ENCODE measurements around the gene CYTH1. TPM values are rescaled to one million over a fixed set of nuclear protein-coding genes. Genes with fewer than 3 reads are reported as not detected.

CYTH1 gene
- total and polyA plus RNA-seq, 7 experiments from 2014 or later, result 297 to 452 (median 418) TPM

DNA sequence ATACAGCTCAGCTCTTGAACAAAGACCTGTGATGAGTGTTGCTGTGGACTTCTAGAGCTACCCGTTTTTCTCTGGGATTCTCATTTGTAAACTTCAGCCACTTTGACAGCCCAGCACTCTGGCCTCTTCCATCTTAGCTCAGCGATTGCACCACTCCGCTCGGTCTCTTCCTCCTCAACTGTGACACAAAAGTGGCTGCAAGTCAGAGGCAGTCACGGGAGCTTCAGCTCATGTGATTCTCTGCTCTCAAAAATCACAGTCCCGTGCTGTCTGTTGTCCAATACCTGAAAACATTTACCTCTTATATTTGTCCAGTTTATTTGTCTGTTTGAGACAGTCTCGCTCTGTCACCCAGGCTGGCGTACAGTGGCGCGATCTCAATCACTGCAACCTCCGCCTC lies 129.2 kb downstream of the CYTH1 start:
- Mint-ChIP-seq H3K4me1 (peaks cover 0 to 9% (median 0%) of the 10 kb centered on the region in 7 donors), H3K9me3 (peaks cover 0 to 13% (median 2%) of the 10 kb centered on the region in 11 donors), H3K27ac (no peak overlapping the region), H3K36me3 (peaks cover 0 to 15% (median 6%) of the 10 kb centered on the region in 5 donors), H3K27me3 (no peaks in the 10 kb centered on the region), H3K4me3 (no peak overlapping the region)
- H3K27me3 ChIP-seq (ENCODE audit: control insufficient read depth in 2 of 2, insufficient read depth in 2 of 2, low read length in 2 of 2), result no peaks in the 10 kb centered on the region
- no peaks in the 10 kb centered on the region for H3K9me3 ChIP-seq (ENCODE audit: control insufficient read depth in 2 of 3, low read length in 3 of 3)
- H3K4me3 ChIP-seq (ENCODE audit: low read length), result no peak overlapping the region
- peak; percentile 78 for ATAC-seq
- H3K4me1 ChIP-seq (ENCODE audit: control insufficient read depth in 2 of 2, insufficient read depth in 2 of 2, low read length in 2 of 2), result no peaks in the 10 kb centered on the region
- H3K27ac ChIP-seq (ENCODE audit: low read depth, low read length), result no peak overlapping the region
- ChIA-PET POLR2A (no interaction called here), CTCF (interaction anchor here (0.6 kb wide), 1 partner anchor 44 kb away, joined by 3 read pairs; no protein-coding TSS in a partner anchor)
- no peaks in the 10 kb centered on the region for H3K36me3 ChIP-seq (ENCODE audit: control insufficient read depth in 2 of 3, insufficient read depth in 3 of 3, low read length in 3 of 3)
- no peak for DNase-seq
- intact Hi-C loops (cut with micrococcal nuclease), result no loop called here

- H3K4me3 ChIP-seq (ENCODE audit: low read length), result no peak overlapping the region
- no peaks in the 10 kb centered on the region for H3K9me3 ChIP-seq (ENCODE audit: control insufficient read depth in 2 of 3, low read length in 3 of 3)
- Mint-ChIP-seq H3K9me3 (peaks cover 0 to 20% (median 2%) of the 10 kb centered on the region in 11 donors), H3K27me3 (peaks cover 0 to 3% (median 0%) of the 10 kb centered on the region in 5 donors), H3K27ac (no peak overlapping the region), H3K36me3 (peaks cover 0 to 22% (median 7%) of the 10 kb centered on the region in 5 donors), H3K4me3 (no peak overlapping the region), H3K4me1 (peaks cover 0 to 9% (median 0%) of the 10 kb centered on the region in 7 donors)
- no peak for ATAC-seq
- no peaks in the 10 kb centered on the region for H3K36me3 ChIP-seq (ENCODE audit: control insufficient read depth in 2 of 3, insufficient read depth in 3 of 3, low read length in 3 of 3)
- H3K27me3 ChIP-seq (ENCODE audit: control insufficient read depth in 2 of 2, insufficient read depth in 2 of 2, low read length in 2 of 2), result no peaks in the 10 kb centered on the region
- ChIA-PET POLR2A (no interaction called here), CTCF (interaction anchor here (0.9 kb wide), 1 partner anchor 145 kb away, joined by 3 read pairs; no protein-coding TSS in a partner anchor)
- no peak for DNase-seq
- intact Hi-C loops (cut with micrococcal nuclease), result no loop called here
- peaks cover 0 to under 1% of the 10 kb centered on the region in 2 donors for H3K4me1 ChIP-seq (ENCODE audit: control insufficient read depth in 2 of 2, insufficient read depth in 2 of 2, low read length in 2 of 2)
- H3K27ac ChIP-seq (ENCODE audit: low read depth, low read length), result no peak overlapping the region
Observed at GRCh38 chr17:78652024-78652423, 130.0 kb downstream of the CYTH1 start.

DNA sequence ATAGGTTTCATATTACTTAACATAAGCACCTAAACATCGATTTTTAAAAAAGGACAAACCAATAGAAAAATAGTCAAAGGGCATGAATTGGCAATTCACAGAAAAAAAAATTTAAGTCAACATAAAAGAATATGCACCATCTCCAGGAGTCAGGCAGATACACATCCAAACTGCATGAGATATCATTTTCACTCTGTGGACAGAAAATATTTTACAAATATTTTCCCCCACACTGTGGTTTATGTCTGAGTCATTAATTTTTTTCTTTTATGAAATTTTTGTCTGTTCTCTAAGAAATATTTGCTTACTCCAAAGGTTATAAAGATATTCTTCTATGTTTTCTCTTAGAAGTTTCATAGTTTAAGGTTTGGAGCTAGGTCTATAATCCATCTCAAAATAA lies 130.5 kb downstream of the CYTH1 start:
- ATAC-seq, result no peak
- peaks cover 0 to 5% (median 0%) of the 10 kb centered on the region in 5 donors for H3K27me3 Mint-ChIP-seq
- Histone ChIP-seq H3K27ac (ENCODE audit: low read depth, low read length) (no peak overlapping the region), H3K9me3 (ENCODE audit: control insufficient read depth in 2 of 3, low read length in 3 of 3) (no peaks in the 10 kb centered on the region), H3K4me1 (ENCODE audit: control insufficient read depth in 2 of 2, insufficient read depth in 2 of 2, low read length in 2 of 2) (peaks cover 0 to 6% of the 10 kb centered on the region in 2 donors), H3K36me3 (ENCODE audit: control insufficient read depth in 2 of 3, insufficient read depth in 3 of 3, low read length in 3 of 3) (no peaks in the 10 kb centered on the region), H3K4me3 (ENCODE audit: low read length) (no peak overlapping the region), H3K27me3 (ENCODE audit: control insufficient read depth in 2 of 2, insufficient read depth in 2 of 2, low read length in 2 of 2) (no peaks in the 10 kb centered on the region)
- intact Hi-C loops (cut with micrococcal nuclease), result no loop called here
- H3K4me1 Mint-ChIP-seq, result peaks cover 0 to 9% (median 0%) of the 10 kb centered on the region in 7 donors
- CTCF ChIA-PET, result interaction anchor here (0.9 kb wide), 1 partner anchor 145 kb away, joined by 3 read pairs; no protein-coding TSS in a partner anchor
- H3K9me3 Mint-ChIP-seq, result peaks cover 0 to 20% (median 2%) of the 10 kb centered on the region in 11 donors
- POLR2A ChIA-PET, result no interaction called here
- DNase-seq, result no peak
- H3K27ac Mint-ChIP-seq, result no peak overlapping the region
- peaks cover 0 to 24% (median 7%) of the 10 kb centered on the region in 5 donors for H3K36me3 Mint-ChIP-seq
- no peak overlapping the region for H3K4me3 Mint-ChIP-seq

GRCh38 chr17:78650093-78650715 lies 131.9 kb downstream of the CYTH1 start:
- intact Hi-C loops (cut with micrococcal nuclease), result no loop called here
- no peak for DNase-seq
- H3K36me3 Mint-ChIP-seq, result peaks cover 0 to 29% (median 8%) of the 10 kb centered on the region in 5 donors
- peaks cover 0 to 5% (median 0%) of the 10 kb centered on the region in 5 donors for H3K27me3 Mint-ChIP-seq
- no peak overlapping the region for H3K27ac ChIP-seq (ENCODE audit: low read depth, low read length)
- H3K4me3 ChIP-seq (ENCODE audit: low read length), result no peak overlapping the region
- H3K4me1 ChIP-seq (ENCODE audit: control insufficient read depth in 2 of 2, insufficient read depth in 2 of 2, low read length in 2 of 2), result peaks cover 0 to 16% of the 10 kb centered on the region in 2 donors
- H3K9me3 ChIP-seq (ENCODE audit: control insufficient read depth in 2 of 3, low read length in 3 of 3), result no peaks in the 10 kb centered on the region
- no peak for ATAC-seq
- ChIA-PET POLR2A (interaction anchor here (0.6 kb wide), 2 partner anchors 83 to 181 kb away, joined by 3 read pairs; no protein-coding TSS in a partner anchor), CTCF (no interaction called here)
- H3K9me3 Mint-ChIP-seq, result peaks cover 0 to 25% (median 2%) of the 10 kb centered on the region in 11 donors
- no peaks in the 10 kb centered on the region for H3K27me3 ChIP-seq (ENCODE audit: control insufficient read depth in 2 of 2, insufficient read depth in 2 of 2, low read length in 2 of 2)
- peaks cover 10 to 21% (median 12%) of the 10 kb centered on the region in 7 donors for H3K4me1 Mint-ChIP-seq
- no peak overlapping the region for H3K4me3 Mint-ChIP-seq
- no peaks in the 10 kb centered on the region for H3K36me3 ChIP-seq (ENCODE audit: control insufficient read depth in 2 of 3, insufficient read depth in 3 of 3, low read length in 3 of 3)
- no peak overlapping the region for H3K27ac Mint-ChIP-seq

- H3K9me3 ChIP-seq (ENCODE audit: control insufficient read depth in 2 of 3, low read length in 3 of 3), result no peaks in the 10 kb centered on the region
- H3K36me3 ChIP-seq (ENCODE audit: control insufficient read depth in 2 of 3, insufficient read depth in 3 of 3, low read length in 3 of 3), result no peaks in the 10 kb centered on the region
- H3K9me3 Mint-ChIP-seq, result peaks cover 0 to 25% (median 2%) of the 10 kb centered on the region in 11 donors
- DNase-seq (no peak), ATAC-seq (no peak)
- H3K4me3 Mint-ChIP-seq, result no peak overlapping the region
- no peak overlapping the region for H3K27ac Mint-ChIP-seq
- peaks cover 0 to 16% of the 10 kb centered on the region in 2 donors for H3K4me1 ChIP-seq (ENCODE audit: control insufficient read depth in 2 of 2, insufficient read depth in 2 of 2, low read length in 2 of 2)
- intact Hi-C loops (cut with micrococcal nuclease), result no loop called here
- ChIA-PET POLR2A (no interaction called here), CTCF (interaction anchor here (1.5 kb wide), 1 partner anchor 60 kb away, joined by 4 read pairs; no protein-coding TSS in a partner anchor)
- H3K4me1 Mint-ChIP-seq, result peaks cover 10 to 13% (median 12%) of the 10 kb centered on the region in 7 donors
- H3K27me3 Mint-ChIP-seq, result peaks cover 0 to 5% (median 0%) of the 10 kb centered on the region in 5 donors
- H3K27ac ChIP-seq (ENCODE audit: low read depth, low read length), result no peak overlapping the region
- H3K27me3 ChIP-seq (ENCODE audit: control insufficient read depth in 2 of 2, insufficient read depth in 2 of 2, low read length in 2 of 2), result no peaks in the 10 kb centered on the region
- H3K4me3 ChIP-seq (ENCODE audit: low read length), result no peak overlapping the region
- peaks cover 0 to 26% (median 8%) of the 10 kb centered on the region in 5 donors for H3K36me3 Mint-ChIP-seq
Observed at GRCh38 chr17:78648293-78648692, 133.8 kb downstream of the CYTH1 start.

DNA sequence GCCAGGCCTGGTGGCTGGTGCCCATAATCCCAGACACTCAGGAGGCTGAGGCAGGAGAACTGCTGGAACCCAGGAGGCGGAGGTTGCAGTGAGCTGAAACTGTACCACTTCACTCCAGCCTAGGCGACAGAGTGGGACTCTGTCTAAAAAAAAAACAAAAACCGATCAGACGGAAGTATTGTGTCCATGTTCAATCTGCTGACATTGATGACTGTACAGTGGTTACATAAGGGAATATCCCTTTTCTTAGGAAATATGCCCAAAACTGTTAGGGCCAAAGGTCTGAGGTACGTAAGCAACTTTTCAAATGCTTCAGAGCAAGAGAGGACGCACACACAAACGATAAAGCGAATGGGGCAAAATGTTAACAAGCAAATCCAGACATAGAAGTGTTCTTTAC lies 135.0 kb downstream of the CYTH1 start:
- DNase-seq (no peak), ATAC-seq (no peak)
- peak overlapping the region in 1 of 10 donors; percentile 26 for H3K4me3 Mint-ChIP-seq
- no peaks in the 10 kb centered on the region for H3K36me3 ChIP-seq (ENCODE audit: control insufficient read depth in 2 of 3, insufficient read depth in 3 of 3, low read length in 3 of 3)
- H3K36me3 Mint-ChIP-seq, result peaks cover 0 to 26% (median 8%) of the 10 kb centered on the region in 5 donors
- peaks cover 8 to 13% (median 12%) of the 10 kb centered on the region in 7 donors for H3K4me1 Mint-ChIP-seq
- CTCF ChIA-PET, result interaction anchor here (1.5 kb wide), 1 partner anchor 62 kb away, joined by 4 read pairs; no protein-coding TSS in a partner anchor
- peaks cover 0 to 16% of the 10 kb centered on the region in 2 donors for H3K4me1 ChIP-seq (ENCODE audit: control insufficient read depth in 2 of 2, insufficient read depth in 2 of 2, low read length in 2 of 2)
- no peak overlapping the region for H3K4me3 ChIP-seq (ENCODE audit: low read length)
- H3K9me3 ChIP-seq (ENCODE audit: control insufficient read depth in 2 of 3, low read length in 3 of 3), result no peaks in the 10 kb centered on the region
- peaks cover 0 to 25% (median 2%) of the 10 kb centered on the region in 11 donors for H3K9me3 Mint-ChIP-seq
- H3K27me3 Mint-ChIP-seq, result peaks cover 0 to 5% (median 0%) of the 10 kb centered on the region in 5 donors
- POLR2A ChIA-PET, result no interaction called here
- intact Hi-C loops (cut with micrococcal nuclease), result no loop called here
- no peak overlapping the region for H3K27ac ChIP-seq (ENCODE audit: low read depth, low read length)
- peak overlapping the region in 4 of 9 donors; percentile 22 to 94 (median 55) for H3K27ac Mint-ChIP-seq
- H3K27me3 ChIP-seq (ENCODE audit: control insufficient read depth in 2 of 2, insufficient read depth in 2 of 2, low read length in 2 of 2), result no peaks in the 10 kb centered on the region
